Heart left ventricle (tissue), 16 donors: ENCODE data around the gene ALG1L2. TPM values are rescaled to one million over a fixed set of nuclear protein-coding genes. Genes with fewer than 3 reads are reported as not detected.
"Not testable (repeated sequence)": the region's sequence is repeated elsewhere in the genome, so short reads cannot be mapped to it uniquely, and the experiment has no call there.

Source experiments
- ATAC-seq, 4 donors: fragments of 200-7000 bp; cut with Tn5 transposase; one replicate each; pipeline ENCODE4 v1.9.1; 2020 to 2022; ENCODE audit warnings: moderate library complexity in 4 of 4, mild to moderate bottlenecking in 3 of 4, moderate number of reproducible peaks in 1 of 4
- DNase-seq, 5 donors: peaks; one replicate each; pipeline ENCODE4 v3.0.0-alpha.2; 2020
- H3K27ac ChIP-seq, 12 donors: fragments of 200-600 bp; sonication (generic) in 4 of 12; one replicate each; pipeline versions ENCODE4 v1.5.0 to v1.8.0; 2016 to 2022; ENCODE audit warnings: mild to moderate bottlenecking in 2 of 12
- H3K27me3 ChIP-seq, 9 donors: fragments of 200-600 bp; sonication (generic) in 2 of 9; one replicate each; pipeline versions ENCODE4 v1.5.1 to v1.8.0; 2016 to 2022; ENCODE audit warnings: mild to moderate bottlenecking in 3 of 9
- H3K36me3 ChIP-seq, 9 donors: fragments of 200-600 bp; sonication (generic) in 2 of 9; one replicate each; pipeline versions ENCODE4 v1.5.0 to v1.8.0; 2018 to 2022; ENCODE audit warnings: mild to moderate bottlenecking in 2 of 9
- H3K4me1 ChIP-seq, 12 donors: fragments of 200-600 bp; sonication (generic) in 4 of 12; one replicate each; pipeline versions ENCODE4 v1.5.0 to v1.8.0; 2016 to 2022; ENCODE audit warnings: mild to moderate bottlenecking in 3 of 12
- H3K4me3 ChIP-seq, 12 donors: fragments of 200-600 bp; sonication (generic) in 4 of 12; one replicate each; pipeline versions ENCODE4 v1.5.0 to v1.8.0; 2017 to 2022; ENCODE audit warnings: mild to moderate bottlenecking in 9 of 12, moderate library complexity in 4 of 12
- H3K9me3 ChIP-seq, 12 donors: fragments of 200-600 bp; sonication (generic) in 4 of 12; one replicate each; pipeline versions ENCODE4 v1.5.0 to v1.8.0; 2016 to 2022; ENCODE audit warnings: mild to moderate bottlenecking in 1 of 12
- POLR2A ChIP-seq, 2 donors: fragments of 450-650 bp; IDR thresholded peaks; one replicate each; pipeline ENCODE4 v1.6.1; 2017; ENCODE audit warnings: antibody characterized with exemption in 2 of 2, mild to moderate bottlenecking in 2 of 2, moderate library complexity in 2 of 2
- WGBS, 4 donors: extraction: QIAGEN DNeasy Blood & Tissue Kit in 2 of 4; methylation state at CpG; one replicate each; pipeline versions ENCODE4 v1.1.5 to v1.1.7; 2013 to 2018; 5-methylcytosine and 5-hydroxymethylcytosine counted together
- intact Hi-C, 10 donors: fragments of 100-400 bp; cut with DNase I; formaldehyde crosslinking; loops; one replicate each; pipeline versions ENCODE4 v1.11.1 to v1.14.2; 2022
- polyA plus RNA-seq, 2 donors: library from polyadenylated mRNA; stranded (reverse); fragments of 200-250 nt; gene quantifications; one replicate each; pipeline ENCODE4 v1.2.3, GENCODE V29; 2013
- total RNA-seq, 9 donors: library from RNA; depleted of rRNA in 2 of 9; stranded (reverse); fragments of >200 nt in 2 of 9; fragmentation: NEBNext Ultra II Directional in 3 of 9; extraction: Animal tissue kit (Norgen Biotek cat#: 25700) in 3 of 9; gene quantifications; one replicate each; pipeline versions ENCODE4 v1.1.0 to v1.2.4, GENCODE V29; 2016 to 2023
- TF ChIP-seq, protein P1 (sequence below), 12 donors: fragments of 200-600 bp; sonication (generic) in 4 of 12; IDR thresholded peaks; one replicate each; pipeline versions ENCODE4 v1.5.0 to v1.8.0; 2018 to 2022; ENCODE audit warnings: antibody characterized with exemption in 12 of 12, mild to moderate bottlenecking in 5 of 12
- donor health status: ischemic (EF 13 %, LVEDD 7.1; RV severe dilation, severe dysfunction).
- donor health status: healthy with polysubstance abuse.
- donor health status: DM: no; HTN: yes; CAD: no.
- donor health status: DM: no; HTN: no; CAD: no.
- donor health status: ischemic (EF 25% LVEDD 6.9; RV normal size, moderate dysfunction).
- donor health status: ischemic (EF 25% LVEDD 5.7; RV mildly dilated, moderate dysfunction).
- donor health status: healthy.
- donor health status: DM: yes; HTN: yes; CAD: no.
- donor health status: ischemic (EF 35%, LVEDD 5.7; RV mildly dilated, moderate dysfunction).
- donor health status: nonischemic (EF 11% LVEDD 7.7; RV severe dilation, severe dysfunction).
- donor health status: DM: yes; HTN: yes; CAD: no.
- donor health status: PGD.
- donor health status: ischemic (EF 29% LVEDD 5.4; RV normal size, mild dysfunction).
- donor health status: nonischemic (EF 23%, LVEDD 6.1; RV moderate dilation, normal function).

ALG1L2 gene
- total and polyA plus RNA-seq, 11 donors: 0.38 to 0.45 TPM; not detected in 9

DNA sequence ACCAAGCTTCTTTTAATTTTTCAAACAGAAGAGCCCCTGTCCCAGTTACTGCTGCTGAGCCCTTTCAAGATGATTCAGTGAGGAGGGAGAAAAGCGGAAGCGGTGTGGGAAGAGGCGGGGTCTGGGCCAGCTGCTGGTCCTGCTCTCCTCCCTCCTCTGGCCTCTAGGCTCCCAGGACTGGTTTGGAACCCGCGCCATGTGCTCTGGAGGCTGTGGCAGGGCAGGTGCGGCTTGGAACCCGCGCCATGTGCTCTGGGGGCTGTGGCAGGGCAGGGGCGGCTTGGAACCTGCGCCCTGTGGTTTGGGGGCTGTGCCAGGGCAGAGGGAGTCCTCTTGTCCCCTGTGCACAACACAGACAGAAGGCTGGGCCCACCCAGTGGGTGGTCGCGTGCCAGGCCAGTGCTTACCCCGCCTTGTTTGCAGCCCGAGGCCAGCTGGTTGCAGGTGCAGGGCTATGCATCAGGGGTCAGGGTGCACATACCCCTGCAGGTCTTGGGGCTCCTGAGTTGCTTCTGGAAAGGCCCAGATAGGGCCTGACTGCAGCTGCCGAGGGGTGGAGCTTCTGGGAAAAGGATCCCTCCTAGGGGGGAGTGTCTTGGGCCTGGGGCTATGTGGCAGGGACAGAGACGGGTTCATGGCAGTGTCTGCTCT lies 12.2 kb downstream of the ALG1L2 start:
- 72 to 84% (median 81%) methylated on average over 4 to 16 of the region's 16 CpGs for WGBS, 4 donors
- H3K27me3 ChIP-seq: no peaks in the 10 kb centered on the region
- no peak for DNase-seq
- no peak for ATAC-seq
- H3K4me3 ChIP-seq: peak overlapping the region in 1 of 12 donors; percentile 28
- H3K4me1 ChIP-seq: peaks cover 0 to 19% (median 0%) of the 10 kb centered on the region in 12 donors
- no peaks in the 10 kb centered on the region for H3K36me3 ChIP-seq
- H3K9me3 ChIP-seq: no peaks in the 10 kb centered on the region
- TF ChIP-seq, protein P1, sequence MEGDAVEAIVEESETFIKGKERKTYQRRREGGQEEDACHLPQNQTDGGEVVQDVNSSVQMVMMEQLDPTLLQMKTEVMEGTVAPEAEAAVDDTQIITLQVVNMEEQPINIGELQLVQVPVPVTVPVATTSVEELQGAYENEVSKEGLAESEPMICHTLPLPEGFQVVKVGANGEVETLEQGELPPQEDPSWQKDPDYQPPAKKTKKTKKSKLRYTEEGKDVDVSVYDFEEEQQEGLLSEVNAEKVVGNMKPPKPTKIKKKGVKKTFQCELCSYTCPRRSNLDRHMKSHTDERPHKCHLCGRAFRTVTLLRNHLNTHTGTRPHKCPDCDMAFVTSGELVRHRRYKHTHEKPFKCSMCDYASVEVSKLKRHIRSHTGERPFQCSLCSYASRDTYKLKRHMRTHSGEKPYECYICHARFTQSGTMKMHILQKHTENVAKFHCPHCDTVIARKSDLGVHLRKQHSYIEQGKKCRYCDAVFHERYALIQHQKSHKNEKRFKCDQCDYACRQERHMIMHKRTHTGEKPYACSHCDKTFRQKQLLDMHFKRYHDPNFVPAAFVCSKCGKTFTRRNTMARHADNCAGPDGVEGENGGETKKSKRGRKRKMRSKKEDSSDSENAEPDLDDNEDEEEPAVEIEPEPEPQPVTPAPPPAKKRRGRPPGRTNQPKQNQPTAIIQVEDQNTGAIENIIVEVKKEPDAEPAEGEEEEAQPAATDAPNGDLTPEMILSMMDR (IDR thresholded peaks at IDR 0.05): no peak
- no peak for TF ChIP-seq POLR2A (IDR thresholded peaks at IDR 0.05)
- intact Hi-C loops: loop anchor here in 2 of 10 donors (10.0 kb wide), 1 partner anchor 149 kb away; no protein-coding TSS in a partner anchor
- H3K27ac ChIP-seq: no peak overlapping the region

DNA sequence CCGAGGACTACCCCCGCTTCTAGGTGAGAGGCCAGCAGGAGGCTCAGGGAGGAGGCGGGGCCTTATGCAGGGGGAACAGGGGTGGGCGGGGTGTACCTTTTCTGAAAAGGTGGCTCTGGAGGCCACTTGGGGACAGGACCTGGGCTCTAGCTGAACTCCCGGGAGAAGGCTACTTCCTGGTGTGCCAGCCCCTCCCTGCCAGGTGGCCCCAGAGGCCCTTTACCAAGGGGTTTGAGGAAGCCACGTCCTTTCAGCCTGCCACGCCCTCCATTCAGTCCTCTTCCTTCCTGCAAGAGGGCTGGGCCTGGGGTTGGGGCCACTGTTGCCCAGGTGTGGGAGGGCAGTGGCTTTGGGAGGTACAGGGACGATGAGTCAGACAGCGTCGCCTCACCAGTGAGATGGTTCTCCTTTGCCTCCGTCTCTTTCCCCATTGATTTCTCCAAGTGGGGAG lies 12.9 kb downstream of the ALG1L2 start:
- not testable (repeated sequence) for H3K36me3 ChIP-seq, H3K27me3 ChIP-seq, ATAC-seq, DNase-seq, H3K9me3 ChIP-seq, H3K27ac ChIP-seq, H3K4me3 ChIP-seq
- H3K4me1 ChIP-seq: peaks cover 0 to 19% (median 0%) of the 10 kb centered on the region in 12 donors
- intact Hi-C loops: loop anchor here in 2 of 10 donors (10.0 kb wide), 1 partner anchor 150 kb away; no protein-coding TSS in a partner anchor
- 76 to 83% (median 79%) methylated on average over 10 to 11 of the region's 11 CpGs for WGBS, 4 donors

DNA sequence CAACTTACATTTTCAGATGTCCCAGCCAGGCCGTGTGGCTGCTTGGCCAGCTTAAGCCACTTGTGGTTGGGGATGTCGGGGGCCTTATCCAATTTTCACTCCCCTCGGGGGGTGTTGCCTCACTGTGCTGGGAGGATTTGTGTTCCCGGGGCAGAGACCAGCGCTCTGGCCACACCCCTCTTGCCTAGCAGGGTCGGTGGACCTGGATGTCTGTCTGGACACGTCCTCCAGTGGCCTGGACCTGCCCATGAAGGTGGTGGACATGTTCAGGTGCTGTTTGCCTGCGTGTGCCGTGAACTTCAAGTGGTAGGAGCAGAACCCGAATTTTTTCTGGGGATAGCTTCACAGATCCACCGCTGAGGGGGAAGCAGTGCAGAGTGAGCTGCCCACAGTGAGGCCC lies 14.2 kb downstream of the ALG1L2 start:
- not testable (repeated sequence) for H3K9me3 ChIP-seq, DNase-seq, H3K4me3 ChIP-seq, ATAC-seq, H3K36me3 ChIP-seq, H3K27ac ChIP-seq, H3K27me3 ChIP-seq
- WGBS, 4 donors: 43 to 63% (median 50%) methylated on average over 9 to 11 of the region's 11 CpGs
- H3K4me1 ChIP-seq: peaks cover 0 to 19% (median 0%) of the 10 kb centered on the region in 12 donors
- intact Hi-C loops: loop anchor here in 4 of 10 donors (5.0 to 10.0 kb wide), 3 partner anchors 149 to 154 kb away; no protein-coding TSS in a partner anchor

DNA sequence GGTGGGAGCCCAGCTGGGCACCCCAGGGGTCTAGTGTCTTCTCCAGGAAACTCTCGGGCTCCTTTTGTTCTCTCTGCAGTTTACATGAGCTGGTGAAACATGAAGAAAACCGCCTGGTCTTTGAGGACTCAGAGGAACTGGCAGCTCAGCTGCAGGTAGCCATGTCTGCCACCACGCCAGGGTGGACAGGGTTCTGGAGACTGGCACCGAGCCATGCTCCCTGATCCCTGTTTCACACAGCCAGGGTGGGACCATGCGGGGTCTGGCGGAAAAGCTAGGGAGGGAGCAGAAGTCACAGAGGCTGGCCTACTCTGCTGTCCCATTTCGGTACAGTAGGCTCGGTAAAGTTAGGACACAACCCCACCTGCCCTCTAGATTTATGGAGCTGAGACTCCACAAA lies 15.5 kb downstream of the ALG1L2 start:
- intact Hi-C loops: loop anchor here in 4 of 10 donors (5.0 to 10.0 kb wide), 3 partner anchors 150 to 155 kb away; no protein-coding TSS in a partner anchor
- WGBS, 4 donors: 89 to 94% (median 91%) methylated on average over 4 to 8 of the region's 8 CpGs

DNA sequence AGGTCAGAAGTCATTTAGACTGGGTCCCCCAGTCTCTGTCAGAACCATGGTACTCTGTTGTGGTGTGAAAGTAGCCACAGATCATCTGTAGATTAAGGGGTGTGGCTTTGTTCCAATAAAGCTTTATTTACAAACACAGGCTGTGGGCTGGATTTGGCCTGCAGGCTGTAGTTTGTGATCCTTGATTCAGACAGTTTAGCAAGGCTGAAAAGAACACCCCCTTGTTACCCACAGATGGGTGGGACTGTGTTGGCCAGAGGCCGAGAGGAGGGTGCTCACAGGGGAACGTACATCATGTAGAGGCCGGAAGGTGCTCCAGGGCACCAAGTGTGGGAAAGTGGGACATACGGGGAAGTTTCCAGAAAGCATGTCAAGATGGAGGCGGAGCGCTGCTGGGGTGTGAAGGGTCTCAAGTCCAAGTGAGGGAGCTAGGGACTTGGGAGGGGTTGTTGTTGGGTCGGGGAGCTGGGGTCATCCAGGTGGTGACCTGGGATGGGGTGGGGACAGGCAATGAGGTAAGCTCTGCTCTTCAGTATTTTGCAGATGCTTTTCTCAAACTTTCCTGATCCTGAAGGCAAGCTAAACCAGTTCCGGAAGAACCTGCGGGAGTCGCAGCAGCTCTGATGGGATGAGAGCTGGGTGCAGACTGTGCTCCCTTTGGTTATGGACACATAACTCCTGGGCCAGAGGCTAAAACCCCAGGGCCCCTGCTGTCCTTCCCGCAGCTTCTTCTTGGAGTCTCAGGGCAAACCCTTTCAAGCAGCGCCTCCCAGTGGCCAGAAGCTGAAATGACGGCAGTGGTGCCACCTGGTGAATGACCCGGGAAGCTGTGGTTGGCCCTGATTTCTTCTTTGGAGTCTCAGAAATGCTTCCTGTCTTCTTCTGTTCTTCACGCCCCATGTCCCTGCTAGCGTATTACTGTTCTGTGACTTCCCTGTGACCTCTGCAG lies 16.3 kb downstream of the ALG1L2 start:
- intact Hi-C loops: loop anchor here in 5 of 10 donors (2.0 to 10.0 kb wide), 4 partner anchors 151 to 156 kb away; no protein-coding TSS in a partner anchor
- 42 to 50% (median 47%) methylated on average over 14 to 15 of the region's 16 CpGs for WGBS, 4 donors
- H3K4me1 ChIP-seq: peaks cover 0 to 19% (median 0%) of the 10 kb centered on the region in 12 donors
- H3K27me3 ChIP-seq, DNase-seq, ATAC-seq, H3K9me3 ChIP-seq, H3K27ac ChIP-seq, H3K36me3 ChIP-seq, H3K4me3 ChIP-seq: not testable (repeated sequence)
- TF ChIP-seq, protein P1 (IDR thresholded peaks at IDR 0.05): peak in 11 of 12 donors; percentile 15 to 61 (median 43)

More for the DNA sequence above, 15.5 kb downstream of the ALG1L2 start:
- H3K27me3 ChIP-seq, H3K36me3 ChIP-seq, H3K27ac ChIP-seq, ATAC-seq, DNase-seq, H3K9me3 ChIP-seq, H3K4me3 ChIP-seq: not testable (repeated sequence)
- H3K4me1 ChIP-seq: peaks cover 0 to 19% (median 0%) of the 10 kb centered on the region in 12 donors
